ENCODE measurements around the gene IKZF3. TPM values are rescaled to one million over a fixed set of nuclear protein-coding genes. Genes with fewer than 3 reads are reported as not detected.

The IKZF3 gene
- total and polyA plus RNA-seq, 7 donors = 0.01 to 0.82 (median 0.14) TPM

DNA sequence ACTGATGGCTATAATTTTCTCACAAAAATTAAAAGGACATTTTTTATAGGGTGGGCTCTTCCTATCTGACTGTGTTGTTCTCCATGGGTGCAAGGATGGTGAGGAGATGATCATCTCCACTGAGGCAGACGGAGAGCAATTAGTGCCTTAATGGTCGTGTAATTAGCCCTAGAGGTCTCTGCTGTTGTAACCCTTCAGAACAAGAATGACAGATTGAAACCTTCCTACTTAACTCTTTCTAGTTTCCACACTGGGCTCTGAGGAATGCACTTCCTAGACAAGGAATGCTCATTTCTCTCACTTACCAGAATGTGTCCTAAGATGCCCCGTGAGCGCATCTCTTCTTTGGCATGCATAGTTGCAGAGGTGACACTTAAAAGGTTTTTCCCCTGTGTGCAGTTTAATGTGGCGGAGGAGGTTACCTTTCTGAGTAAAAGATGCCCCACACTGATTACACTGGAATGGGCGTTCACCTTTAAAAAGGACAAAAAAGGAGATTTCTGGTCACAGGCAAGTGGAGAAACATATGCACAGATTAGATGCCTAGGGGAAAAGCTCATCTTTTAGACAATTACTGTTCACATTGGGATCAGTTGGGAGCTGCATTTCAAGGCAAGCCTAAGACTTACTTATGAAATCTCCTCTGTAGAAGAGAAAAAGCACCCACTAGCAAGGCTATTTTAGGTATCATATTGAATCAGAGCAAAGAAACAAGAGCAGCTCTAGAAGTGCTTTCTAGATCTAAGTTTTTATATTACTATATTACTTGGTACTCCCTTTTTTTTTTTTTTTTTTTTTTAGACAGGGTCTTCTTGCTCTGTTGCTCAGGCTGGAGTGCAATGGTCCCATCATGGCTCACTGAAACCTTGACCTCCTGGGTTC lies 72.8 kb downstream of the IKZF3 start:
- Histone ChIP-seq H3K27ac (no peak overlapping the region), H3K9me3 (no peaks in the 10 kb centered on the region), H3K36me3 (ENCODE audit: insufficient read depth in 1 of 2, low read depth in 1 of 2) (no peaks in the 10 kb centered on the region), H3K4me1 (no peaks in the 10 kb centered on the region), H3K4me3 (no peak overlapping the region), H3K27me3 (ENCODE audit: insufficient read depth in 3 of 3, low read length in 2 of 3) (peaks cover 0 to 16% (median 11%) of the 10 kb centered on the region in 3 donors)
- ATAC-seq = no peak
- WGBS, 3 donors = 50 to 52% (median 50%) methylated on average over 6 of the region's 6 CpGs
- intact Hi-C loops (cut with DNase I) = no loop called here
- DNase-seq = no peak
- TF ChIP-seq, protein P1, sequence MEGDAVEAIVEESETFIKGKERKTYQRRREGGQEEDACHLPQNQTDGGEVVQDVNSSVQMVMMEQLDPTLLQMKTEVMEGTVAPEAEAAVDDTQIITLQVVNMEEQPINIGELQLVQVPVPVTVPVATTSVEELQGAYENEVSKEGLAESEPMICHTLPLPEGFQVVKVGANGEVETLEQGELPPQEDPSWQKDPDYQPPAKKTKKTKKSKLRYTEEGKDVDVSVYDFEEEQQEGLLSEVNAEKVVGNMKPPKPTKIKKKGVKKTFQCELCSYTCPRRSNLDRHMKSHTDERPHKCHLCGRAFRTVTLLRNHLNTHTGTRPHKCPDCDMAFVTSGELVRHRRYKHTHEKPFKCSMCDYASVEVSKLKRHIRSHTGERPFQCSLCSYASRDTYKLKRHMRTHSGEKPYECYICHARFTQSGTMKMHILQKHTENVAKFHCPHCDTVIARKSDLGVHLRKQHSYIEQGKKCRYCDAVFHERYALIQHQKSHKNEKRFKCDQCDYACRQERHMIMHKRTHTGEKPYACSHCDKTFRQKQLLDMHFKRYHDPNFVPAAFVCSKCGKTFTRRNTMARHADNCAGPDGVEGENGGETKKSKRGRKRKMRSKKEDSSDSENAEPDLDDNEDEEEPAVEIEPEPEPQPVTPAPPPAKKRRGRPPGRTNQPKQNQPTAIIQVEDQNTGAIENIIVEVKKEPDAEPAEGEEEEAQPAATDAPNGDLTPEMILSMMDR (IDR thresholded peaks at IDR 0.05) = no peak

DNA sequence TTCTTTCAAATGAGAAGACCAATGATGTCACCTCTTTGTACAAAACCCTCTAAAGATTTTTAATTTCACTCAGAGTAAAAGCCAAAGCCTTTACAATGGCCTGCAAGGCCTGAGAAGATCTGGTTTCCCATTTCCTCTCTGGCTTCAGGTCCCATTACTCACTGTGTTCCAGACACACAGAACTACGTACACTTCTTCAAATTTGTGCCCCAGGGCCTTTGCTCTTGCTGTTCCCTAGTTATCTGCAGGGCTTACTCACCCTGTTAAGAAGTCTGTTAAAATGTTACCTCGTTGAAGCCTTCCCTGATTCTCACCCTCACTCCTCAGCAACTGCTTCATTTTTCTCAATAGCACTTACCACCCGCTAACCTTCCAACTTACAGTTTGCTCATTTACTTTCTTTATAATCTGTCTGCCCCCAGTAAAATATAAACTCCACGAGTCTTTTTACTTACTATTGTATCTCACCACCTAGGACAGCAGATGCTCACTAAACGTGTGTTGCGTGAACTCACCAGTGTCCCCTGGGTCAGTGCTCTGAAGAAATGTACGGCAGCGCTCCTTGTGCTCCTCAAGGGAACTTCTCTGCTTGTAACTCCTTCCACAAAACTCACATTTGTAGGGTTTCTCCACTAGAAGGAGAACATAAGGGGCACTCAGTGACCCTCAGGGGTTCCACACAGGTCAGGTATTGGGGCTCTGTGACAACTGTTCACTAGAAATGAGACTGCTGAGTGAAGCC lies 76.2 kb downstream of the IKZF3 start:
- Histone ChIP-seq H3K27ac (no peak overlapping the region), H3K27me3 (ENCODE audit: insufficient read depth in 3 of 3, low read length in 2 of 3) (peaks cover 0 to 19% (median 11%) of the 10 kb centered on the region in 3 donors), H3K4me3 (no peak overlapping the region), H3K36me3 (ENCODE audit: insufficient read depth in 1 of 2, low read depth in 1 of 2) (no peaks in the 10 kb centered on the region), H3K9me3 (no peaks in the 10 kb centered on the region), H3K4me1 (no peaks in the 10 kb centered on the region)
- 73 to 82% (median 82%) methylated on average over 8 of the region's 8 CpGs for WGBS, 3 donors
- no peak for DNase-seq
- ATAC-seq = no peak
- TF ChIP-seq, protein P1 (IDR thresholded peaks at IDR 0.05) = no peak
- intact Hi-C loops (cut with DNase I) = no loop called here

DNA sequence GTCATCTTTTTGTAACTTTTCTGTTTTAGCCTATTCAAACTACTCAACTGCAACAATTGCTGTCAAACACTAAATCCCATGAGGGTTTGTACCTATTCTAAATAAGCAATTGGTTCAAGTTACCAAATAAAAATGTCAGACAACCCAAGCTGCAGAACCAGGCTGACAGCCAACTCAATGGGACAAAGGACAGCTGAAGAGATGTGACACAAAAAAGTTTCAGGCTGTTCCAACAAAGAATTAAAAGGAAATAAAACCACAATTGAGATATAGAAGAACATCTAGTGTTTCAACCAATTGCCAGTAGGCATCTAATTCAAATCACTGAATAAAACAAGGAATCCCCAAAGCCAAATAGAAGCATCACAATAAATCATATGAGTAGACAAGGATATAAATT lies 77.1 kb downstream of the IKZF3 start:
- TF ChIP-seq, protein P1 (IDR thresholded peaks at IDR 0.05) = no peak
- no peaks in the 10 kb centered on the region for H3K4me1 ChIP-seq
- H3K27ac ChIP-seq = no peak overlapping the region
- H3K9me3 ChIP-seq = no peaks in the 10 kb centered on the region
- ATAC-seq = no peak
- H3K4me3 ChIP-seq = no peak overlapping the region
- intact Hi-C loops (cut with DNase I) = no loop called here
- peaks cover 0 to 20% (median 4%) of the 10 kb centered on the region in 3 donors for H3K27me3 ChIP-seq (ENCODE audit: insufficient read depth in 3 of 3, low read length in 2 of 3)
- no peak for DNase-seq
- H3K36me3 ChIP-seq (ENCODE audit: insufficient read depth in 1 of 2, low read depth in 1 of 2) = no peaks in the 10 kb centered on the region

DNA sequence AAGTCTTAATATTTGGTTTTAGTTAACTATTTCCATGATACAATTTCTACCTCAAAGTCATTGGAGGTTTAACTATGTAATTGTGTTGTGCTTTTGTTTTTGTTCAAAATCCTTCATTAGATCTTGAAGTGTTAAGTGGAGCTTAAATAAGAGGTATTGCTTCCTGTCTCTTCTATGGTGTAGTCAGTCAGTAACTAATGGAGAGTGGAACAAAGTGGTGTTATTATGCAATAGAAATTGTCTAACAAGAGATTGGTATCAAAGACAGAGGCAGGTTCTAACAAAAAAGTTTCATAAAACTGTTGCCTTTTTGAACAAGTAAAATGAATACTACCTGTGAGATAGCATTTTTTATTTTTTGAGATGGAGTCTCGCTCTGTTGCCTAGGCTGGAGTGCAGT lies 81.1 kb downstream of the IKZF3 start:
- TF ChIP-seq, protein P1 (IDR thresholded peaks at IDR 0.05) = no peak
- H3K27me3 ChIP-seq (ENCODE audit: insufficient read depth in 3 of 3, low read length in 2 of 3) = peaks cover 0 to 19% (median 0%) of the 10 kb centered on the region in 3 donors
- H3K4me3 ChIP-seq = no peak overlapping the region
- intact Hi-C loops (cut with DNase I) = no loop called here
- no peaks in the 10 kb centered on the region for H3K36me3 ChIP-seq (ENCODE audit: insufficient read depth in 1 of 2, low read depth in 1 of 2)
- ATAC-seq (no peak), DNase-seq (no peak)
- H3K27ac ChIP-seq = no peak overlapping the region
- 86 to 93% (median 89%) methylated on average over 1 of the region's 1 CpG for WGBS, 3 donors
- no peaks in the 10 kb centered on the region for H3K4me1 ChIP-seq
- no peaks in the 10 kb centered on the region for H3K9me3 ChIP-seq

Measured in psoas muscle (tissue), 8 donors.